GM18511 (cell line): Measurements from ENCODE around the gene ACOT13.
"Not testable (repeated sequence)": the region's sequence is repeated elsewhere in the genome, so short reads cannot be mapped to it uniquely, and the experiment has no call there.

Experiments
- ATAC-seq: cut with Tn5 transposase; IDR thresholded peaks from one replicate; pipeline ENCODE4 v1.9.1; 2021; ENCODE audit warnings: mild to moderate bottlenecking, moderate library complexity; ENCODE audit not compliant: unreplicated experiment

The ACOT13 gene

GRCh38 chr6:24691550-24691949, 24.7 kb downstream of the ACOT13 start:
- no peak for ATAC-seq

DNA sequence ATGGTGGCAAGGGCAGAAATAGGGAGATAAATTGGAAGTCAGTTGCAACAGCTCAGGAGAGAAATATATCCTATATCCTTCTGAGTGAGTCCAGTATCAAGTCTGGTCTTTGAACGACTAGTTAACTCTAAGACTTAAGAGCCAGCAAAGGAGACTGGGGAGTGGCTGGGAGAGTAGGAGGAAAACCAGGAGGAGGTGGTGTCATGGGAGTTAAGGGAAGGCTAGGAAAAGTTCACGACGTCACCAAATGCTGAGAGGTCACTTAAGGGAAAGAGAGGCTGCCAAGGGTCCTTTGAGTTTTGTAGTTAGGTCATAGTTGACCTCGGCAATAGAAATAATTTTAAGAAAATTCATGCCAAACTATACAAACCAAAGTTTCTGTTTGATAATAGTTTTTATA, 25.1 kb downstream of the ACOT13 start:
- ATAC-seq, result no peak

DNA sequence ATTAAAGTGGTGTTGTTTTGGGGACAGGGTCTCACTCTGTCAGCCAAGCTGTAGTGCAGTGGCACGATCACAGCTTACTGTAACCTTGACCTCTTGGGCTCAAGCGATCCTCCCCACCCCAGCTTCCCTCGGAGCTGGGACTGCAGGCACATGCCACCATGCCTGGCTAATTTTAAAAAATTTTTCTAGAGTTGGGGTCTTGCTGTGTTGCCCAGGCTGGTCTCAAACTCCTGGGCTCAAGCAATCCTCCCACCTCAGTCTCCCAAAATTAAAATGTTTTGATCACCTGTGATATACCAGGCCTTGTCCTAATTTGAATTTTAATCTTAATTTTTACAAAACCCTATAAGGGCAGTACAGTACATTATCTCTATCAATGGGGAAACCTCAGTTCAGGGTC, 25.5 kb downstream of the ACOT13 start:
- ATAC-seq, result no peak

DNA sequence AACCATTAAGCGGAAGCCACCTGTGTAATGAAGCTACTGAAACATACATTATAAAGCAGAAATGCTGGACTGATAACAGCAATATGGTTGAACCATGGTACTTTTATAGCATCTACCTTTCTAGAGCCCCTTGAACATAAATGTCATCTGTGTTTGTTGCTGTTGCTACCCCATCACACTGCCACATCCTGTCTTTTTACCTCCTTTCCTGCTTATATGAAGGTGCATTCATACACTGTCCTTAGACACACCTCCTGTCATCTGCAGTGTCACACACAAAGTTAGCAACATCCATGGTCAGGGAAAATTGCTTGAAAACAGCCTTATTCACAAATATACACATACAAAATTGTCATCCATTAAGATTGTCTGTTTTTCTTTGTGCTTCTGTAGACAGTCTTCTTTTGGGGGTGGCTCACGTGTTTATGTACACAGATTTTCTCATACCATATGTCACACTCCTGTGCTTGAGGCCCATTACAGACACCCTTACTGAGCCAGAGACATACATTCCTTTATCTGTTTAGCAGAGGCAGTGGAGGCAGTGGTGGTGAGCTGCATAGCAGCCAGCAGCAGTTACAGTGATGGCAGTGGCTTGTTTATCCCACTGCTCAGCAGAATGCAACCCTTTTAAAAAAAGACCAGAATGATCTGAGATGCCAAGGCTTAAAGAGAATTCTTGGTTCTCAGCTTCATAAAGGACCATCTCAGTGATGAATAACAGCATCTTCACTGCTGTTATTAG, 26.1 kb downstream of the ACOT13 start:
- ATAC-seq, result no peak

DNA sequence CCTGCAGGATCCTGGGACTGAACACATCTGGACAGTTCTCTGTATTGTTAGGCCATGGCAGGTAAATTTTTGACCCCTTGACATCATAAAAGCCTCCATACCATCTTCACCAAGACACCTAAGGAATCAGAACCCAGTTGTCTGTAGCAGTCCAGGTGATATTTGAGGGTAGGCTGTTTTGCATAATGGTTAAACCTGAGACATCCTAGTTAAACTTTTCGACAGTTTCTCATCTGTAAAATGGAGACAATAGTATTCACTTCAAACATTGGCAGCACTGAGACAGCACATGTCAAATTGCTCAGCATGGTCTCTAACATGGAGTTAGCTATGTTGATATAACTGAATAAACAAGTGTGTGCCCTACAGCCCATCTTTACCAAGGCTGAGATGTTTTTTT, 27.3 kb downstream of the ACOT13 start:
- ATAC-seq, result no peak

DNA sequence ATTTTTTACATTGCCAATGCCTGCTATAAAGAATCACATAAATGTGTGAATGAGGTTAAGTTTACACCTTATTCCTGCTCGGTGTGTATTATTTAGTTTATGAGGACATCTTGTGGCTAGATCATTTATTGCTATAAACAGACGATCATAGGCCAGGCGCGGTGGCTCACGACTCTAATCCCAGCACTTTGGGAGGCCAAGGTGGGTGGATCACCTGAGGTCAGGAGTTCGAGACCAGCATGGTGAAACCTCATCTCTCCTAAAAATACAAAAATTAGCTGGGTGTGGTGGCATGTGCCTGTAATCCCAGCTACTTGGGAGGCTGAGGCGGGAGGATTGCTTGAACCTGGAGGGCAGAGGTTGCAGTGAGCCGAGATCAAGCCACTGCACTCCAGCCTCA, 28.8 kb downstream of the ACOT13 start:
- peak; percentile 70 for ATAC-seq

- no peak for ATAC-seq
These were observed 29.2 kb downstream of the ACOT13 start for GRCh38 chr6:24696097-24696496.

GRCh38 chr6:24699521-24700359, 32.9 kb downstream of the ACOT13 start:
- ATAC-seq, result no peak

- ATAC-seq, result no peak
These were observed 35.9 kb downstream of the ACOT13 start for GRCh38 chr6:24702720-24703282.

DNA sequence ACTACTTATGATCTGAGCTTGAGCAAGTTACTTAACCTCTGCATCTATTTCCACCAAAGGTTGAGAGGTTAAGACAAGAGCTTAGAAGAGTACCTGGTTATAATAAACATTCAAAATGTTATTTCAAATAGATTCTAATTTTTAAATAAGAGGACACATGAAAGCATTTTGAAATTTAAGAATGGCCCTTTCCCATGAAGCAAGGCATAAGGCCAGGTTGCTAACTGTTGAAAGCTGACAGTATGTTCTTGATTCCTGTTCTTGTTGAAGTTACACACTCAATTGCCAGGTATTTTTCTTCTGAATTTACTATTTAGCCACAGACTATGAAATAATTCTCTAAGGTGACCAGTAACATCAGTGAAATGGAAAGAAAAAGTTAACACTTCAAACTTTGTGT, 37.6 kb downstream of the ACOT13 start:
- ATAC-seq, result no peak

DNA sequence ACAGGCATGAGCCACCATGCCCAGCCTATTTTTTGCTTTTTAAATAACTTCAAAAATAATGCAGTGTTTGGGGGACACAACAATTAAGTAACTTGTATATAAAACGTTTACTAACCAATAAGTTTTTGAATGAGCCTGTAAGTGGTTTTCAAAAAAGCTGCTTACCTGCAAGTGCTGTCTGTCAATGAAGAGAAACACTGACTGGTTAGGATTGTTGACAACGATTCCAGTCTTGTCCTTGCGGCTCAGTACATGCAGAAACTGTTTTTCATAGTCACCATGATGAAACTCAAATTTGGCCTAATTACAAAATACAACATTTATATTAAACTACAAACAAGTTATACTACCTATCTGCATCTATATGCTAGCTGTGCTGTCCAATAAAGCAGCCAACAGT, 41.7 kb downstream of the ACOT13 start:
- no peak for ATAC-seq

DNA sequence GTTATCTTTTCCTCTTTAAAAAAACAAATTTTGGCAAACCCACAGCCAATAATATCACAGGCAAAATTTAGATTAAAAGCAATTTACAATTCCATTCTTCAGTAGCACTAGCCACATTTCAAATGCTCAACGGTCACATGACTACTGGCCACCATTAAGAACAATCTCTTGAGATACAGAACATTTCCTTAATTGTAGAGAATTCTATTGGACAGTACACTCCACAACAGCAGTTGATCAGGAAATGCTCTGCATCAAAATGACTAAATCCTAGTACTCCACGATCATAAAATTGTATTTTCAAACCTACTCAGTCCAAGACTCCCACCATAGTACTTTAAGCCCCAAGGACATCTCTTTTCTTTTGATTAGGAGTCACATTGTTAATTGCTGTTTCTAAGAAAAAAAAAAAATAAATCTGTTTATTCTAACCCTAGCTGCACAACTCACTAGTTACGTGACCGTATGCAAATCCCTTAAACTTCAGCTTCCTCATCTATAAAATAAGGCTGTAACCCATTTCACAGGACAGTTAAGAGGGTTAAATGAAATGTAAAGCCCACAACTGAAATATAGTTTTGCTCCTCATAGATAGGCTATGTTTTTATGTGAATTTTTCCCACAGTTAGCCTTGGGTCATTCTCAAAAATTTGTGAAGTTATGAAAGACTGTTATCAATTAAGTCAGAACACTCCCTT, 42.3 kb downstream of the ACOT13 start:
- ATAC-seq, result no peak

DNA sequence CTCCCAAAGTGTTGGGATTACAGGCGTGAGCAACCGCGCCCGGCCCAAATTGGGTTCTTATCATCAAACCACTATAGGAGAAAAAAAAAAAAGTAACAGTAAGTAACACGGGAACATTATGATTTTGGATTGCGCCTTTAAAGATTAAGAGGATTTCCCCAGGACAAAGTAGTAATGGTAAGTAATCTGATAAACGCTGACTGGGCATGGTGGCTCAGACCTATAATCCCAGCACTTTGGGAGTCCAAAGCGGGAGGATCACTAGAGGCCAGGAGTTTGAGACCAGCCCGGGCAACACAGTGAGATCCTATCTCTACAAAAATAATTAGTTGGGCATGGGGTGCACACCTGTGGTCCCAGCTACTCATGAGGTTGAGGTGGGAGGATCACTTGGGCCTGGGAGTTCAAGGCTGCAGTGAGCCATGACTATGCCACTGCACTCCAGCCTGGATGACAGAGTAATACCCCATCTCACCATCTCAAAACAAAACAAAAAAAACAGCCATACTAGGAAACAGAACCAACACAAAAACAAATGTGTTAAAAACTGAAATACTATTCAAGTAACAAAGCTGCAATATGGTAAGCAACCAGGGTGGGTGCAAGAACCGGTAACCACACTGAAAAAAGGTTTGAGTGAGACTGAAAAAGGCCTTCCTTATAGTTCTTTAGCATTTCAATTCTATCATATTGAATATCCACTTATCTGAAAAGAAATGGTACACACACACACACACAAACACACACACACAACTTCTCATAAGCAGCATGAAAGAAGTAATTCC, 43.8 kb downstream of the ACOT13 start:
- no peak for ATAC-seq

- not testable (repeated sequence) for ATAC-seq
These were observed 49.8 kb downstream of the ACOT13 start for GRCh38 chr6:24716602-24717148.

- no peak for ATAC-seq
These were observed 51.7 kb downstream of the ACOT13 start for GRCh38 chr6:24718449-24719124.

- peak; percentile 21 for ATAC-seq
These were observed 52.5 kb downstream of the ACOT13 start, which contains the start of gene C6orf62 for GRCh38 chr6:24719125-24719971. C6orf62 (minus strand) TSS chr6:24719154; CDS start chr6:24718668, 486 bp downstream.

DNA sequence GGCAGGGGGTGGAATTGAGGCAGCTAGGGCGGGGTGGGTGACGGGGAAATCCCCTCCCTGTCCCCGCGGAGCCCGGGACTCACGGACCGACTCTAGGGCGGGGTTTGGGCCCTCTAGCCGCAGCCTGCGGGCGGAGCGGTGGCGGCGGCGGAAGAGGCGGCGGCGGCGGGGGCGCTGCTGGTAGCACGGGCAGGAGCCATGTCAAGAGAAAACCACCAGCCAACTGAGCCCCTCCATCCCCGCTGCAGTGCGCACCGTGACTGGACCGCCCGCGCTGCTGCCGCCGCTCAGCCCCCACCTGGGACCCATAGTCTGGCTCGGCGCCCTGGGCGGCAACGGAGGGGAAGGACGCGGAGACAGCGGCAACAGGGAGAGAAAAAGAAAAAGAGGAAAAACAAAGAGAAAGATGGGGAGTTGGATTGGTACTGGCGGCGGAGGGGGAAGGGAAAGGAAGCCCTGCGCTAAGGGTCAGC, 53.3 kb downstream of the ACOT13 start:
- ATAC-seq, result no peak
